HepG2 (cell line): ENCODE data around the gene CLASP2. TPM values are rescaled to one million over a fixed set of nuclear protein-coding genes. Genes with fewer than 3 reads are reported as not detected.

Source experiments
- ESRRA ChIP-seq: sonication (generic); formaldehyde crosslinking; IDR thresholded peaks from 2 replicates; pipeline ENCODE4 v1.5.1; 2020; ENCODE audit warnings: mild to moderate bottlenecking, low read depth, missing genetic modification reagents
- KLF16 ChIP-seq, 2 experiments: sonication (generic) in 1 of 2; formaldehyde crosslinking in 1 of 2; IDR thresholded peaks; 2 replicates each; pipeline versions ENCODE4 v1.6.1 to v1.8.0; 2016 to 2023; ENCODE audit warnings: missing genetic modification reagents in 2 of 2, missing compliant biosample characterization in 1 of 2
- MAFK ChIP-seq, 2 experiments: IDR thresholded peaks in 1 of 2; conservative IDR thresholded peaks in 1 of 2; 2 replicates each; pipeline ENCODE4 v1.6.1; 2011; ENCODE audit warnings: improper control_type of control experiment in 2 of 2, low read length in 2 of 2
- MYC ChIP-seq: sonication (generic); formaldehyde crosslinking; IDR thresholded peaks from 2 replicates; pipeline ENCODE4 v1.9.0; 2021; ENCODE audit warnings: missing genetic modification reagents, borderline replicate concordance
- NKX3-1 ChIP-seq: sonication (generic); formaldehyde crosslinking; IDR thresholded peaks from 2 replicates; pipeline ENCODE4 v1.5.0; 2020; ENCODE audit warnings: missing genetic modification reagents
- NR2C2 ChIP-seq: sonication (generic); formaldehyde crosslinking; IDR thresholded peaks from 2 replicates; pipeline ENCODE4 v1.4.0; 2020; ENCODE audit warnings: missing genetic modification reagents, mild to moderate bottlenecking, moderate library complexity, borderline replicate concordance
- PTBP1 ChIP-seq: fragments of 200-400 bp; formaldehyde crosslinking; IDR thresholded peaks from 2 replicates; pipeline ENCODE4 v1.6.1; 2018; ENCODE audit warnings: low read length, low read depth; ENCODE audit not compliant: poor library complexity, severe bottlenecking
- REL ChIP-seq: sonication (generic); formaldehyde crosslinking; conservative IDR thresholded peaks from 2 replicates; pipeline ENCODE4 v1.8.0; 2022; ENCODE audit warnings: mild to moderate bottlenecking, missing genetic modification reagents, moderate library complexity
- TBX2 ChIP-seq: sonication (generic); formaldehyde crosslinking; IDR thresholded peaks from 2 replicates; pipeline ENCODE4 v1.5.0; 2020; ENCODE audit warnings: missing genetic modification reagents, mild to moderate bottlenecking, borderline replicate concordance
- ZNF3 ChIP-seq: IDR thresholded peaks from 2 replicates; pipeline ENCODE4 v1.7.0; 2017; ENCODE audit warnings: inconsistent platforms
- ZNF547 ChIP-seq: sonication (generic); formaldehyde crosslinking; IDR thresholded peaks from 2 replicates; pipeline ENCODE4 v1.5.1; 2020; ENCODE audit warnings: mild to moderate bottlenecking, missing genetic modification reagents
- ZNF709 ChIP-seq: sonication (generic); formaldehyde crosslinking; IDR thresholded peaks from 2 replicates; pipeline ENCODE4 v1.5.0; 2020; ENCODE audit warnings: mild to moderate bottlenecking, missing genetic modification reagents
- ZNF781 ChIP-seq: sonication (generic); formaldehyde crosslinking; IDR thresholded peaks from 2 replicates; pipeline ENCODE4 v1.5.1; 2020; ENCODE audit warnings: borderline replicate concordance, mild to moderate bottlenecking, missing genetic modification reagents; ENCODE audit errors: not compliant biosample characterization
- ZNF883 ChIP-seq: sonication (generic); formaldehyde crosslinking; IDR thresholded peaks from 2 replicates; pipeline ENCODE4 v1.5.1; 2020; ENCODE audit warnings: mild to moderate bottlenecking, missing genetic modification reagents; ENCODE audit errors: not compliant biosample characterization
- polyA plus RNA-seq, 8 experiments: library from polyadenylated mRNA; depleted of rRNA in 3 of 8; stranded (reverse) in 7 of 8; unstranded in 1 of 8; fragments of >200 nt; fragmentation: Illumina TruSeq in 4 of 8; extraction: Trizol in 4 of 8; gene quantifications; 2 replicates each; pipeline versions ENCODE4 v1.2.1 to v1.2.3, GENCODE V29; 2011 to 2016; ENCODE audit warnings: low read depth in 4 of 8, missing spikeins in 1 of 8, mixed read lengths in 1 of 8; ENCODE audit not compliant: insufficient read depth in 1 of 8
- total RNA-seq, 5 experiments: library from RNA; depleted of rRNA; stranded (reverse); fragments of >200 nt; fragmentation: Illumina TruSeq; extraction: Trizol; gene quantifications; 2 replicates each; pipeline ENCODE4 v1.2.3, GENCODE V29; 2016; ENCODE audit warnings: low read depth in 1 of 5
- TF ChIP-seq, protein P1 (sequence below): sonication (generic); formaldehyde crosslinking; IDR thresholded peaks from 2 replicates; pipeline ENCODE4 v1.5.0; 2020; ENCODE audit warnings: missing genetic modification reagents
- TF ChIP-seq, protein P2 (sequence below), 2 experiments: sonication (generic) in 1 of 2; formaldehyde crosslinking in 1 of 2; IDR thresholded peaks; 2 replicates each; pipeline versions ENCODE4 v1.5.1 to v1.6.1; 2011 to 2020; ENCODE audit warnings: borderline replicate concordance in 1 of 2, low read depth in 1 of 2, low read length in 1 of 2, mild to moderate bottlenecking in 1 of 2, missing genetic modification reagents in 1 of 2, moderate library complexity in 1 of 2
- TF ChIP-seq, protein P3 (sequence below): sonication (generic); formaldehyde crosslinking; IDR thresholded peaks from 2 replicates; pipeline ENCODE4 v1.4.0; 2020; ENCODE audit warnings: mild to moderate bottlenecking, missing genetic modification reagents, borderline replicate concordance

The CLASP2 gene
- total and polyA plus RNA-seq, 2 of the 13 experiments (the other 11 are each of a cell fraction or from before 2014, with no cell fraction given), result 15.7 to 34.8 TPM

DNA sequence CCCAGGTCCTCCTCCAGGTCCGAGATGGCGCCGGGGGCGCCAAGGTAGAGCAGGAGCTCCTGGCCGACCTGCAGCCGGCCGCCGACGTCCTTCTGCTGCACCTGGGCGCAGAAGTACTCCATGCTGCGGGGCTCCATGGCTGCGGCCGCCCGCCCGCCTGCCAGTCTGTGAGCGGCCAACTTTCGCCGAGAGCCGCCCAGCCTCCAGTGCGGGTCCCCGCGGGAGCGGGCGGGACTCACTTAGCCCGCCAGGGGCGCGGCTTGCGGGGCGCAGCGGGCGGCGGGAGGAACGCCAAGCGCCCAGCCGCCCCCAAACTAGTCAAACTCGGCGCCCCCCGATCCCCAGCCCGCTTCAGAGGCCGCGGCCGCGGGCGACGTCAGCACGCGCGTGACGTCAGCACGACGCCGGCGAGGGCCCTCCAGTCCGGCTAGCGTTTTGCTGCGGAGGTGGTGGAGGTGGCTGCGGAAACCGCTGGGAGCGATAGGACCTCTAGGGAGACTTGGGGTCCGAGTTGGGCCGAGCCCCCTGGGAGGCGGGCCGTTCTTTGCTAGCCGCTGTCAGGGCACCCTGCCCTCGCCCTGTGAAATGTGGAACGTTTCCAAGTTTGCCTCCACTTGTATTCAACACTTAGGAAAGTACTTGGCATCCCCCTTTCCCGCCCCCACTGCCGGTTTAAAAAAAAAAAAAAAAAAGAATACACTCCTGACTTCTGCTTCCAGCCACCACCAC, at the start of gene CLASP2 (continued):
- TF ChIP-seq PTBP1, result no peak
- no peak for TF ChIP-seq ZNF781 (CRISPR knock-in tag)
- TF ChIP-seq ESRRA (CRISPR knock-in tag), result 0 out of 2 replicates have a peak, but pooled peaks have one; percentile 41
- TF ChIP-seq REL (CRISPR knock-in tag), result 0 out of 2 replicates have a peak, but pooled peaks have one; percentile 55
- no peak for TF ChIP-seq MAFK (conservative IDR thresholded peaks at IDR 0.05 in 1 of 2, IDR thresholded peaks at IDR 0.05 in 1 of 2; ENCODE audit: low read length in 2 of 2)
- peak; percentile 90 for TF ChIP-seq ZNF547 (CRISPR knock-in tag)
- 0 out of 2 replicates have a peak, but pooled peaks have one; percentile 7 for TF ChIP-seq NKX3-1 (CRISPR knock-in tag)
- peak in 1 of 2 experiments; percentile 79; a peak in 2 of 4 replicates for TF ChIP-seq KLF16 (CRISPR knock-in tag; IDR thresholded peaks at IDR 0.05)
- peak; percentile 77; the same call in 1 of the 2 replicates for TF ChIP-seq ZNF709 (CRISPR knock-in tag)
- TF ChIP-seq ZNF3 (CRISPR knock-in tag), result no peak
- TF ChIP-seq ZNF883, result peak; percentile 89
- peak; percentile 14; the same call in 1 of the 2 replicates for TF ChIP-seq MYC (CRISPR knock-in tag)
- TF ChIP-seq, protein P1, sequence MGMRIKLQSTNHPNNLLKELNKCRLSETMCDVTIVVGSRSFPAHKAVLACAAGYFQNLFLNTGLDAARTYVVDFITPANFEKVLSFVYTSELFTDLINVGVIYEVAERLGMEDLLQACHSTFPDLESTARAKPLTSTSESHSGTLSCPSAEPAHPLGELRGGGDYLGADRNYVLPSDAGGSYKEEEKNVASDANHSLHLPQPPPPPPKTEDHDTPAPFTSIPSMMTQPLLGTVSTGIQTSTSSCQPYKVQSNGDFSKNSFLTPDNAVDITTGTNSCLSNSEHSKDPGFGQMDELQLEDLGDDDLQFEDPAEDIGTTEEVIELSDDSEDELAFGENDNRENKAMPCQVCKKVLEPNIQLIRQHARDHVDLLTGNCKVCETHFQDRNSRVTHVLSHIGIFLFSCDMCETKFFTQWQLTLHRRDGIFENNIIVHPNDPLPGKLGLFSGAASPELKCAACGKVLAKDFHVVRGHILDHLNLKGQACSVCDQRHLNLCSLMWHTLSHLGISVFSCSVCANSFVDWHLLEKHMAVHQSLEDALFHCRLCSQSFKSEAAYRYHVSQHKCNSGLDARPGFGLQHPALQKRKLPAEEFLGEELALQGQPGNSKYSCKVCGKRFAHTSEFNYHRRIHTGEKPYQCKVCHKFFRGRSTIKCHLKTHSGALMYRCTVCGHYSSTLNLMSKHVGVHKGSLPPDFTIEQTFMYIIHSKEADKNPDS (CRISPR knock-in tag), result no peak
- peak; percentile 65 for TF ChIP-seq TBX2 (CRISPR knock-in tag)
- TF ChIP-seq, protein P2, sequence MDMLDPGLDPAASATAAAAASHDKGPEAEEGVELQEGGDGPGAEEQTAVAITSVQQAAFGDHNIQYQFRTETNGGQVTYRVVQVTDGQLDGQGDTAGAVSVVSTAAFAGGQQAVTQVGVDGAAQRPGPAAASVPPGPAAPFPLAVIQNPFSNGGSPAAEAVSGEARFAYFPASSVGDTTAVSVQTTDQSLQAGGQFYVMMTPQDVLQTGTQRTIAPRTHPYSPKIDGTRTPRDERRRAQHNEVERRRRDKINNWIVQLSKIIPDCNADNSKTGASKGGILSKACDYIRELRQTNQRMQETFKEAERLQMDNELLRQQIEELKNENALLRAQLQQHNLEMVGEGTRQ (IDR thresholded peaks at IDR 0.05; ENCODE audit: low read depth, low read length), result no peak
- TF ChIP-seq, protein P2 (CRISPR knock-in tag; IDR thresholded peaks at IDR 0.05; ENCODE audit: borderline replicate concordance), result no peak
- TF ChIP-seq, protein P3, sequence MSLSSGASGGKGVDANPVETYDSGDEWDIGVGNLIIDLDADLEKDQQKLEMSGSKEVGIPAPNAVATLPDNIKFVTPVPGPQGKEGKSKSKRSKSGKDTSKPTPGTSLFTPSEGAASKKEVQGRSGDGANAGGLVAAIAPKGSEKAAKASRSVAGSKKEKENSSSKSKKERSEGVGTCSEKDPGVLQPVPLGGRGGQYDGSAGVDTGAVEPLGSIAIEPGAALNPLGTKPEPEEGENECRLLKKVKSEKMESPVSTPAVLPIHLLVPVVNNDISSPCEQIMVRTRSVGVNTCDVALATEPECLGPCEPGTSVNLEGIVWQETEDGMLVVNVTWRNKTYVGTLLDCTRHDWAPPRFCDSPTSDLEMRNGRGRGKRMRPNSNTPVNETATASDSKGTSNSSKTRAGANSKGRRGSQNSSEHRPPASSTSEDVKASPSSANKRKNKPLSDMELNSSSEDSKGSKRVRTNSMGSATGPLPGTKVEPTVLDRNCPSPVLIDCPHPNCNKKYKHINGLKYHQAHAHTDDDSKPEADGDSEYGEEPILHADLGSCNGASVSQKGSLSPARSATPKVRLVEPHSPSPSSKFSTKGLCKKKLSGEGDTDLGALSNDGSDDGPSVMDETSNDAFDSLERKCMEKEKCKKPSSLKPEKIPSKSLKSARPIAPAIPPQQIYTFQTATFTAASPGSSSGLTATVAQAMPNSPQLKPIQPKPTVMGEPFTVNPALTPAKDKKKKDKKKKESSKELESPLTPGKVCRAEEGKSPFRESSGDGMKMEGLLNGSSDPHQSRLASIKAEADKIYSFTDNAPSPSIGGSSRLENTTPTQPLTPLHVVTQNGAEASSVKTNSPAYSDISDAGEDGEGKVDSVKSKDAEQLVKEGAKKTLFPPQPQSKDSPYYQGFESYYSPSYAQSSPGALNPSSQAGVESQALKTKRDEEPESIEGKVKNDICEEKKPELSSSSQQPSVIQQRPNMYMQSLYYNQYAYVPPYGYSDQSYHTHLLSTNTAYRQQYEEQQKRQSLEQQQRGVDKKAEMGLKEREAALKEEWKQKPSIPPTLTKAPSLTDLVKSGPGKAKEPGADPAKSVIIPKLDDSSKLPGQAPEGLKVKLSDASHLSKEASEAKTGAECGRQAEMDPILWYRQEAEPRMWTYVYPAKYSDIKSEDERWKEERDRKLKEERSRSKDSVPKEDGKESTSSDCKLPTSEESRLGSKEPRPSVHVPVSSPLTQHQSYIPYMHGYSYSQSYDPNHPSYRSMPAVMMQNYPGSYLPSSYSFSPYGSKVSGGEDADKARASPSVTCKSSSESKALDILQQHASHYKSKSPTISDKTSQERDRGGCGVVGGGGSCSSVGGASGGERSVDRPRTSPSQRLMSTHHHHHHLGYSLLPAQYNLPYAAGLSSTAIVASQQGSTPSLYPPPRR (CRISPR knock-in tag), result peak; percentile 47; the same call in 1 of the 2 replicates
- TF ChIP-seq NR2C2 (CRISPR knock-in tag), result no peak
